ENCODE results near the gene ATP13A3.

GRCh38 chr3:194450341-194450740 is 36.5 kb downstream of the ATP13A3 start:
- TF ChIP-seq, protein P1, sequence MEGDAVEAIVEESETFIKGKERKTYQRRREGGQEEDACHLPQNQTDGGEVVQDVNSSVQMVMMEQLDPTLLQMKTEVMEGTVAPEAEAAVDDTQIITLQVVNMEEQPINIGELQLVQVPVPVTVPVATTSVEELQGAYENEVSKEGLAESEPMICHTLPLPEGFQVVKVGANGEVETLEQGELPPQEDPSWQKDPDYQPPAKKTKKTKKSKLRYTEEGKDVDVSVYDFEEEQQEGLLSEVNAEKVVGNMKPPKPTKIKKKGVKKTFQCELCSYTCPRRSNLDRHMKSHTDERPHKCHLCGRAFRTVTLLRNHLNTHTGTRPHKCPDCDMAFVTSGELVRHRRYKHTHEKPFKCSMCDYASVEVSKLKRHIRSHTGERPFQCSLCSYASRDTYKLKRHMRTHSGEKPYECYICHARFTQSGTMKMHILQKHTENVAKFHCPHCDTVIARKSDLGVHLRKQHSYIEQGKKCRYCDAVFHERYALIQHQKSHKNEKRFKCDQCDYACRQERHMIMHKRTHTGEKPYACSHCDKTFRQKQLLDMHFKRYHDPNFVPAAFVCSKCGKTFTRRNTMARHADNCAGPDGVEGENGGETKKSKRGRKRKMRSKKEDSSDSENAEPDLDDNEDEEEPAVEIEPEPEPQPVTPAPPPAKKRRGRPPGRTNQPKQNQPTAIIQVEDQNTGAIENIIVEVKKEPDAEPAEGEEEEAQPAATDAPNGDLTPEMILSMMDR (IDR thresholded peaks at IDR 0.05), result no peak
- TF ChIP-seq POLR2AphosphoS5 (IDR thresholded peaks at IDR 0.05), result no peak
- TF ChIP-seq POLR2A (IDR thresholded peaks at IDR 0.05), result no peak

Measured in upper lobe of left lung (tissue), 4 donors.